ENCODE measurements around the gene FOXF2. TPM values are rescaled to one million over a fixed set of nuclear protein-coding genes. Genes with fewer than 3 reads are reported as not detected.

Gene FOXF2
- total and polyA plus RNA-seq, 2 of the 13 experiments (the other 11 are each of a cell fraction or from before 2014, with no cell fraction given): not detected

DNA sequence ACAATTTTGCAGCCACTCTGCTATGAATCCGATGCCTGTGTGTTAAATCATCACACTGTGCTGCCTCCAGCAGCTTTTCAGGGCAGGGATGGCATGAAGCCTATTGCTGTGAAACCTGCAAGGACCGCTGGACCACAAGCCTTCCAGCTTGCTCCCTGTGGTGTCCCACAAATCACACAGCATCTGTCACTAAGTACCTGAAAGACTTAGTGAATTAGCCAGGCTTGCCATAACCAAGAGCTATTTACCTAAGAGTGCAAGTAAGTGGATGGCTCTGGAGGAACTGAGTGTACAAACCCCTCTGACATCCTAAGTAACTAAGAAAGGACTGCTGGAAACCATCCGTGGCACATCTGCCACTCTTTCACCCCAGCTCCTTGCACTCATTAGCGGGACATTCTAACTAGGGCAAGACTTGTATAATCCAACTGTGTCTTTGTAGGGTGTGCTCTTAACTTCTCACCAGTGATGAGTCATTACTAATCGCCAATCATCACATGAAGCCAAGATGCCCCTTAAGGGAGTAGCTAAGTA lies 42.8 kb upstream of the FOXF2 start:
- intact Hi-C loops (cut with micrococcal nuclease; ENCODE audit: unreplicated experiment): no loop called here
- no TSS peak for BruUV-seq (replicated peaks)
- DNase-seq (ENCODE audit: low spot score) (no peak), ATAC-seq (no peak), FAIRE-seq (no peak)
- ChIA-PET CTCF (ENCODE audit: low intra/inter-chr PET ratio, low total read pairs) (no interaction called here), POLR2A (no interaction called here)
- WGBS (ENCODE audit: low lambda C conversion rate): 39% methylated on average over 5 of the region's 5 CpGs
- TF ChIP-seq, protein P1, sequence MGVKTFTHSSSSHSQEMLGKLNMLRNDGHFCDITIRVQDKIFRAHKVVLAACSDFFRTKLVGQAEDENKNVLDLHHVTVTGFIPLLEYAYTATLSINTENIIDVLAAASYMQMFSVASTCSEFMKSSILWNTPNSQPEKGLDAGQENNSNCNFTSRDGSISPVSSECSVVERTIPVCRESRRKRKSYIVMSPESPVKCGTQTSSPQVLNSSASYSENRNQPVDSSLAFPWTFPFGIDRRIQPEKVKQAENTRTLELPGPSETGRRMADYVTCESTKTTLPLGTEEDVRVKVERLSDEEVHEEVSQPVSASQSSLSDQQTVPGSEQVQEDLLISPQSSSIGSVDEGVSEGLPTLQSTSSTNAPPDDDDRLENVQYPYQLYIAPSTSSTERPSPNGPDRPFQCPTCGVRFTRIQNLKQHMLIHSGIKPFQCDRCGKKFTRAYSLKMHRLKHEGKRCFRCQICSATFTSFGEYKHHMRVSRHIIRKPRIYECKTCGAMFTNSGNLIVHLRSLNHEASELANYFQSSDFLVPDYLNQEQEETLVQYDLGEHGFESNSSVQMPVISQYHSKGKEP (CRISPR knock-in tag; IDR thresholded peaks at IDR 0.05): no peak
- TF ChIP-seq ZBTB38 (CRISPR knock-in tag; IDR thresholded peaks at IDR 0.05) (no peak), FOXO1 (CRISPR knock-in tag; IDR thresholded peaks at IDR 0.05) (no peak), SMC3 (IDR thresholded peaks at IDR 0.05; ENCODE audit: low read length) (no peak), ZNF496 (CRISPR knock-in tag; IDR thresholded peaks at IDR 0.05; ENCODE audit: insufficient replicate concordance) (no peak), SIN3B (IDR thresholded peaks at IDR 0.05; ENCODE audit: low read length) (no peak), ZKSCAN1 (IDR thresholded peaks at IDR 0.05; ENCODE audit: low read length) (no peak), FOXJ3 (CRISPR knock-in tag; IDR thresholded peaks at IDR 0.05; ENCODE audit: borderline replicate concordance) (no peak), TSC22D2 (CRISPR knock-in tag; IDR thresholded peaks at IDR 0.05; ENCODE audit: borderline replicate concordance) (no peak), MAFK (conservative IDR thresholded peaks at IDR 0.05 in 1 of 2, IDR thresholded peaks at IDR 0.05 in 1 of 2; ENCODE audit: low read length in 2 of 2) (no peak), THYN1 (CRISPR knock-in tag; IDR thresholded peaks at IDR 0.05; ENCODE audit: borderline replicate concordance, low read depth) (no peak), ZNF12 (CRISPR knock-in tag; IDR thresholded peaks at IDR 0.05) (no peak), SMAD1 (CRISPR knock-in tag; IDR thresholded peaks at IDR 0.05; ENCODE audit: borderline replicate concordance, low read depth) (no peak), ZNF251 (CRISPR knock-in tag; IDR thresholded peaks at IDR 0.05) (no peak), MED13 (CRISPR knock-in tag; IDR thresholded peaks at IDR 0.05) (no peak), HOXA9 (CRISPR knock-in tag; IDR thresholded peaks at IDR 0.05; ENCODE audit: borderline replicate concordance) (no peak), ZNF788 (CRISPR knock-in tag; IDR thresholded peaks at IDR 0.05; ENCODE audit: borderline replicate concordance) (no peak), TAF15 (IDR thresholded peaks at IDR 0.05; ENCODE audit: low read depth, low read length, poor library complexity, severe bottlenecking) (no peak), ZNF607 (CRISPR knock-in tag; IDR thresholded peaks at IDR 0.05; ENCODE audit: borderline replicate concordance) (no peak)
- Histone ChIP-seq H3K4me3 (replicated peaks in 1 of 3; ENCODE audit: insufficient read depth in 1 of 3, low read depth in 2 of 3, low read length in 3 of 3) (no peak overlapping the region), H3K9me3 (ENCODE audit: low read length) (peaks cover 24% of the 10 kb centered on the region), H3K79me2 (ENCODE audit: insufficient read depth, low read length) (no peaks in the 10 kb centered on the region), H3K4me1 (ENCODE audit: insufficient read depth, low read length) (no peaks in the 10 kb centered on the region), H4K20me1 (ENCODE audit: insufficient read depth, low read length) (no peaks in the 10 kb centered on the region), H3K9ac (ENCODE audit: insufficient read depth, low read depth, low read length) (no peak overlapping the region), H3K36me3 (replicated peaks in 1 of 2; ENCODE audit: control insufficient read depth in 1 of 2, insufficient read depth in 2 of 2, low read length in 2 of 2) (no peaks in the 10 kb centered on the region), H3K4me2 (ENCODE audit: low read depth, low read length) (no peak overlapping the region), H3K27me3 (ENCODE audit: control insufficient read depth in 1 of 2, insufficient read depth in 2 of 2, low read length in 2 of 2) (peaks cover 3 to 4% of the 10 kb centered on the region in 2 experiments; a peak in 2 of 5 replicates), H3K27ac (ENCODE audit: extremely low read length, insufficient read depth, low read length) (no peak overlapping the region), H2AFZ (ENCODE audit: low read length) (no peak overlapping the region)
- in situ Hi-C loops (cut with HindIII; ENCODE audit: extremely low pct_ligation_motif_present, low pct_unique_long_range_greater_than_20kb): no loop called here

All from HepG2 (cell line).